ENCODE measurements around the gene CHCHD6.

Gene CHCHD6

GRCh38 chr3:126959136-126959920 is 255.3 kb downstream of the CHCHD6 start:
- Histone ChIP-seq H3K4me2 (ENCODE audit: insufficient read depth, low read length) (no peak overlapping the region), H3K9ac (ENCODE audit: low read depth, low read length) (no peak overlapping the region), H3K4me1 (ENCODE audit: insufficient read depth, low read length) (no peaks in the 10 kb centered on the region), H3K79me2 (ENCODE audit: insufficient read depth, low read length) (no peaks in the 10 kb centered on the region), H3K36me3 (ENCODE audit: insufficient read depth, low read length) (peaks cover 14% of the 10 kb centered on the region), H3K4me3 (ENCODE audit: low read depth in 1 of 2, low read length in 2 of 2) (no peak overlapping the region), H2AFZ (ENCODE audit: low read depth, low read length) (no peak overlapping the region), H4K20me1 (ENCODE audit: insufficient read depth, low read length) (no peaks in the 10 kb centered on the region; the same call in 1 of the 2 replicates), H3K27me3 (ENCODE audit: insufficient read depth, low read length, poor library complexity) (no peaks in the 10 kb centered on the region), H3K9me3 (ENCODE audit: insufficient read depth, low read length, severe bottlenecking) (no peaks in the 10 kb centered on the region), H3K27ac (ENCODE audit: low read length) (no peak overlapping the region)
- DNase-seq = no peak
- TF ChIP-seq CTCF (IDR thresholded peaks at IDR 0.05; ENCODE audit: borderline replicate concordance, extremely low read depth, low read length, poor library complexity, severe bottlenecking) (no peak), EZH2 (IDR thresholded peaks at IDR 0.05; ENCODE audit: borderline replicate concordance, low read depth, low read length, severe bottlenecking) (no peak)
- no peak for ATAC-seq (ENCODE audit: insufficient read depth, low read depth)

- Histone ChIP-seq H3K9me3 (ENCODE audit: insufficient read depth, low read length, severe bottlenecking) (no peaks in the 10 kb centered on the region), H3K4me3 (ENCODE audit: low read depth in 1 of 2, low read length in 2 of 2) (no peak overlapping the region), H3K27ac (ENCODE audit: low read length) (no peak overlapping the region), H3K9ac (ENCODE audit: low read depth, low read length) (no peak overlapping the region), H3K4me2 (ENCODE audit: insufficient read depth, low read length) (no peak overlapping the region), H2AFZ (ENCODE audit: low read depth, low read length) (no peak overlapping the region), H3K79me2 (ENCODE audit: insufficient read depth, low read length) (no peaks in the 10 kb centered on the region), H3K36me3 (ENCODE audit: insufficient read depth, low read length) (peaks cover 14% of the 10 kb centered on the region), H4K20me1 (ENCODE audit: insufficient read depth, low read length) (no peaks in the 10 kb centered on the region; the same call in 1 of the 2 replicates), H3K4me1 (ENCODE audit: insufficient read depth, low read length) (no peaks in the 10 kb centered on the region), H3K27me3 (ENCODE audit: insufficient read depth, low read length, poor library complexity) (no peaks in the 10 kb centered on the region)
- DNase-seq (no peak), ATAC-seq (ENCODE audit: insufficient read depth, low read depth) (no peak)
- TF ChIP-seq EZH2 (IDR thresholded peaks at IDR 0.05; ENCODE audit: borderline replicate concordance, low read depth, low read length, severe bottlenecking) (no peak), CTCF (IDR thresholded peaks at IDR 0.05; ENCODE audit: borderline replicate concordance, extremely low read depth, low read length, poor library complexity, severe bottlenecking) (no peak)
Measured at GRCh38 chr3:126959921-126960603, 256.0 kb downstream of the CHCHD6 start.

- no peak for ATAC-seq (ENCODE audit: insufficient read depth, low read depth)
- H3K9ac ChIP-seq (ENCODE audit: low read depth, low read length) = no peak overlapping the region
Measured at GRCh38 chr3:126960604-126960995, 256.6 kb downstream of the CHCHD6 start.

More at GRCh38 chr3:126960604-126960995, 256.6 kb downstream of the CHCHD6 start:
- Histone ChIP-seq H3K36me3 (ENCODE audit: insufficient read depth, low read length) (peaks cover 14% of the 10 kb centered on the region), H3K4me3 (ENCODE audit: low read depth in 1 of 2, low read length in 2 of 2) (no peak overlapping the region), H2AFZ (ENCODE audit: low read depth, low read length) (no peak overlapping the region), H3K27ac (ENCODE audit: low read length) (no peak overlapping the region), H3K4me2 (ENCODE audit: insufficient read depth, low read length) (no peak overlapping the region), H4K20me1 (ENCODE audit: insufficient read depth, low read length) (no peaks in the 10 kb centered on the region; the same call in 1 of the 2 replicates), H3K4me1 (ENCODE audit: insufficient read depth, low read length) (no peaks in the 10 kb centered on the region), H3K79me2 (ENCODE audit: insufficient read depth, low read length) (no peaks in the 10 kb centered on the region), H3K27me3 (ENCODE audit: insufficient read depth, low read length, poor library complexity) (no peaks in the 10 kb centered on the region), H3K9me3 (ENCODE audit: insufficient read depth, low read length, severe bottlenecking) (no peaks in the 10 kb centered on the region)
- TF ChIP-seq EZH2 (IDR thresholded peaks at IDR 0.05; ENCODE audit: borderline replicate concordance, low read depth, low read length, severe bottlenecking) (no peak), CTCF (IDR thresholded peaks at IDR 0.05; ENCODE audit: borderline replicate concordance, extremely low read depth, low read length, poor library complexity, severe bottlenecking) (no peak)
- DNase-seq = no peak

Measured in DND-41 (cell line).